ENCODE measurements around the gene PTGIR.
A peak's percentile ranks its signal among the peaks of the same experiment; 100 is the strongest.

The PTGIR gene

GRCh38 chr19:46605356-46605821 is 19.5 kb downstream of the PTGIR start:
- TF ChIP-seq CTCF (IDR thresholded peaks at IDR 0.05; ENCODE audit: low read depth, low read length, missing control alignments): no peak
- no peak overlapping the region for H3K4me3 ChIP-seq (ENCODE audit: low read depth, low read length)
- no peak for DNase-seq (ENCODE audit: low read depth)

DNA sequence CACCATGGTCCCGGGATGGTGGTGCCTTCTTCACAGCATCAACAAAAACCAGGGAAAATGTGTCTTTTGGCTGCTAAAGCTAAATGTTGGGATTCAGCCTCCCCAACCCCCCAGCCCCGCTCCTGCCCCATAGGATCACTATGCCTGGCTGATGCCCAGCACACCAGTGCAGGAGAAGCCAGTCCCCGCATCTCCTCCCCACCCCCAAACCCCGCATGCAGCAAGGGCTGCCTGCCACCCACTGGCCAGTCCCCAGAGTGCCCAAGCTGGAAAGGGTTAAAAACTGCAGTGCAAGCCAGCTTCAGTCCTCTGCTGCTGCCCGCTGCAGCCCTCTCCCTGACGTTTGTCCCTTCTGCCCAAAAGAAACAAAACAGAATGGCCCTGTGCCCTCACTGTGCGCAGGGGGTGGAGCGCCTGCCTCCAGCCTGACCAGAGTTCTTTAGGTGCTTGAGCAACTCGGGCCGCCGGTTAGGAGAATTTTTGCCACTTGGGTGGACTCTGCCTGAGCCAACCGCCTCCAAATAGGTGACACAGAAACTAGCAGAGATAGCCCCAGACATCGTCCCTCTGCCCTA is 20.0 kb downstream of the PTGIR start:
- TF ChIP-seq CTCF (IDR thresholded peaks at IDR 0.05; ENCODE audit: low read depth, low read length, missing control alignments): no peak
- no peak for DNase-seq (ENCODE audit: low read depth)
- H3K4me3 ChIP-seq (ENCODE audit: low read depth, low read length): no peak overlapping the region

GRCh38 chr19:46603752-46604231 is 21.1 kb downstream of the PTGIR start:
- no peak overlapping the region; the same call in 1 of the 2 replicates for H3K4me3 ChIP-seq (ENCODE audit: low read depth, low read length)
- DNase-seq (ENCODE audit: low read depth): no peak
- TF ChIP-seq CTCF (IDR thresholded peaks at IDR 0.05; ENCODE audit: low read depth, low read length, missing control alignments): no peak

DNA sequence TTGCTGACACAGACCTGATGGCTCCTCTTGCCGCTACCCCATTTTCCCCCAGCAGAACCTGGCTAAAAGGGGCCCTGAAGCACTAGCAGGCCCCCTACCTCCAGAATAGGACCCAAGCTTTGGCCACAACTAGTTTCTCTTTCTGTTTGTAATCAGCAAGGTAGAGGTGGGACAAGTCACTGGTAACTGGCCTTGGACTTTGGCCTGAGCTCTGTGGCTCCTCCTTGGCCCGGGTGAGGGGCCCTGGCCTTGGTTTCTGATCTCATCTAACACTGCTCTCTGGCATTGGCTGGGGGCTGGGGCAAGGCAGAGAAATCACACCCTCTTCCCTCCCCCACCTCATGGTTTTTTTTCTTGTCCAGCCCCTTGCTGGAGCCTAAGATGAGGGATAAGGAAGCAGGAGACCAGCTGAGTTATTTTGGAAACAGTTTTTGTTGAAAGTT is 21.7 kb downstream of the PTGIR start:
- no peak for DNase-seq (ENCODE audit: low read depth)
- TF ChIP-seq CTCF (IDR thresholded peaks at IDR 0.05; ENCODE audit: low read depth, low read length, missing control alignments): no peak
- peak overlapping the region; percentile 98 for H3K4me3 ChIP-seq (ENCODE audit: low read depth, low read length)

DNA sequence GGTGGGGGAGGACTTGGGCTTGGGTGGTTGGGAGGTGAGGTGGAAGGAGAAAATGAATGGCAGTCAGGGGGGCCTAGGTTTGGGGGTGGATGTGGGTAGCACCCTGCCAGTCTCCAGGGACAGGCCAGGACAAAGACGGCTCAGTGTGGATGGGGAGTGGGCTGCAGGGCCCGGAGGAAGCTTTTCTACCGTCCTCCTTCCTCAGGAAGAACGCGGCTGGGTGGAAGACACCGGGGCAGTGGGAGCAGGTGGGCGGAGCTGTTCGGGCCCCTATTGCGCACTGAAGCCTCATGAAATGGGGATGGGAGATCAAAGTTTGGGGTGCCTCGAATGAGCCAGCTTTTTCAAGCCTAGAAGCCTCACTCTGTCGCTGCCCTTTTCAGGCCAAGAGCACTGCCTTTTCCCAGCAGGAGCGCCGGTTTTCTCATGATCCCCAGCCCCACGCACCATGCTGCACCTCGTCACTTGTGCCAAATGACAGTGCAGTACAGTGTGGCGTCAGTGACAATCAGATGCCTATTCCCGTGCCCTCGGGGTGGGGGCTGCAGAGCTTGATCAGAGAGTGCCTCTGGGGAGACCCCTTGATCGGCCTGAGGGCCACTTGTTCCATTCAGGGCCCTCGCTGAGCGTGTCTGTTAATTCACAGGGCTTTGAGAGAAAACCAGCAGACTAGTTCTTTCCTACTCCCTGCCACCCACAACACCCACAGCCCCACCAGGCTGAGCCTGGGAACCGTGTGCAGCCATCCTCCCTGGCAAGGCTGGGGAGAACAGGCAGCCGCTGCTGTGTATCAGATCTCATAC is 22.3 kb downstream of the PTGIR start:
- H3K4me3 ChIP-seq (ENCODE audit: low read depth, low read length): peak overlapping the region; percentile 98
- no peak for TF ChIP-seq CTCF (IDR thresholded peaks at IDR 0.05; ENCODE audit: low read depth, low read length, missing control alignments)
- no peak for DNase-seq (ENCODE audit: low read depth)

GRCh38 chr19:46601318-46602224 is 23.3 kb downstream of the PTGIR start, which contains the start of gene CALM3:
CALM3 (plus strand) TSS chr19:46601330; CDS start chr19:46601435, 105 bp downstream.
- no peak for TF ChIP-seq CTCF (IDR thresholded peaks at IDR 0.05; ENCODE audit: low read depth, low read length, missing control alignments)
- peak within 1 kb of the TSS; percentile 98 for H3K4me3 ChIP-seq (ENCODE audit: low read depth, low read length)
- DNase-seq (ENCODE audit: low read depth): no peak
